ENCODE data around the gene SIX1. TPM values are rescaled to one million over a fixed set of nuclear protein-coding genes. Genes with fewer than 3 reads are reported as not detected.

Gene SIX1
- total RNA-seq, 1 experiment from 2014 or later, result 7.4 TPM

DNA sequence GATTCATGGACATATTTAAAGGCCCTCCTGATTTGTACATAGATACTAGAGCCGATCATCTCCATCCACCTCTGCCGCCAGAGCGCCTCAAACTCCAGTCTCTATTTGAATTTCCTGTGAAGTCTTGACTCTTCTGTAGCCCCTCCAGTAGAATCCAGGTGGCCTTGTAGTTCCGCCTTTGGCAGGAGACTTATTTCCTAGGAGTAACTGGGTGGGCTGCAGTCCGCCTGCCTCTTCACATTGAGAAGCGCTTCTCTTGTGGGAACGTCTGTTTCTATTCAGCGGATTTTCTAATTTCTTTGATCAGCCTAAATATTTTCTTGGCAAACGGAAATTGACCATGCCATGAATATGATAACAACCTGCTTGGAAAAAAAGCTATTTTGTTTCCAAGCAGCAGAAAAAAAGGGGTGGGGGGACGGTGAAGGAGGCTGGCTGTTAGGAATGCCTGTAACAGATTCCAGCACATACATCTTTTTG lies 9.0 kb upstream of the SIX1 start:
- Histone ChIP-seq H3K9me3 (ENCODE audit: control insufficient read depth, insufficient read depth, low read depth, low read length) (no peaks in the 10 kb centered on the region), H3K36me3 (ENCODE audit: control insufficient read depth, insufficient read depth, low read length) (no peaks in the 10 kb centered on the region), H3K4me3 (ENCODE audit: low read depth in 2 of 2, low read length in 2 of 2) (peak overlapping the region; percentile 54 to 68), H3K4me1 (ENCODE audit: control insufficient read depth, insufficient read depth, low read length) (peaks cover 21% of the 10 kb centered on the region), H3K27me3 (ENCODE audit: control insufficient read depth, insufficient read depth, low read length) (no peaks in the 10 kb centered on the region), H3K27ac (ENCODE audit: low read length) (peak overlapping the region; percentile 86)
- no peak for ATAC-seq
- in situ Hi-C loops (cut with HindIII; ENCODE audit: low pct_unique_long_range_greater_than_20kb, low sequenced_read_pairs), result no loop called here
- intact Hi-C loops (cut with micrococcal nuclease; ENCODE audit: unreplicated experiment), result loop anchor here (10.0 kb wide), 1 partner anchor 367 kb away; no protein-coding TSS in a partner anchor
- CTCF ChIA-PET, result interaction anchor here (0.6 kb wide), 2 partner anchors 69 to 520 kb away, joined by 3 read pairs; no protein-coding TSS in a partner anchor
- no peak for DNase-seq (ENCODE audit: low read depth, low spot score)
- POLR2A ChIA-PET, result no interaction called here
- BruUV-seq (replicated peaks), result no TSS peak
- TF ChIP-seq SIN3A (IDR thresholded peaks at IDR 0.05; ENCODE audit: borderline replicate concordance, insufficient read depth, low read depth, low read length), result no peak

DNA sequence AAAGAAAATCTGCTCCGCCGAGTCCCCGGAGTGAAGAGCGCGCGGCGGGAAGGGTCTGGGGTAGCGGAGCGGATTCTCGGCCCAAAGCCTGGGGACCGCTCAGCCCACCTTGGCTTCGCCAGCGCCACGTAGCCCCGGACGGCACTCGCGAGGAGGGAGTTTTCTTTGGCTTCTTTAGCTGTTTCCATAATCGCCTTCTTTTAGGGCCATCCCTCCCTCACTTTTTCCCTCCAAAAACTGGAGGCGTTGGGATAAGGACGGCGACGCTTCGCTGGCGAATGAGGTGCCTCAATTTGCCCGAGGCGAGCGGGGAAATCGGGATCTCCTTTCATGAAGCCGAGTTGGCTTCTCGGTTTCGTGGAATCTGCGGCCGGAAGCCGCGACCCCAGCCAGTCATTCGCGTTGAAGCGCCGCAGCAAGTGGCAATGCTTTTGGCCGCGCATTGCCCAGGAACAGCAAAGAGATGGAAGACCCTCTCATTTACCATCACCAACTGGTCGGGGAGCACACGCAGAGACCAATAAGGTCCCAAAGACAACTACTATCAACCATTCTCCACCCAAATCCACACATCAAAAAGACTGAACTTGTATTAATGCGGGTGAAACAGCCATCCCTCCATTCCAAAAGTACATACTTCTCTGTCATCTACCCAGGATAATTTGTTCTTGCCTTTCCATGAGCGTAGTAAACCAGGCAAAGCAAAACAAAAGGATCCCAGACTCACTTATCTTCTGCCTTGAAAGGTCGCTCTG lies 8.4 kb upstream of the SIX1 start:
- H3K27ac ChIP-seq (ENCODE audit: low read length), result peak overlapping the region; percentile 86
- intact Hi-C loops (cut with micrococcal nuclease; ENCODE audit: unreplicated experiment) (loop anchor here (10.0 kb wide), 1 partner anchor 367 kb away; no protein-coding TSS in a partner anchor), in situ Hi-C loops (cut with HindIII; ENCODE audit: low pct_unique_long_range_greater_than_20kb, low sequenced_read_pairs) (no loop called here)
- H3K36me3 ChIP-seq (ENCODE audit: control insufficient read depth, insufficient read depth, low read length), result no peaks in the 10 kb centered on the region
- no peak for DNase-seq (ENCODE audit: low read depth, low spot score)
- CTCF ChIA-PET, result interaction anchor here (0.6 kb wide), 1 partner anchor 69 kb away, joined by 3 read pairs; no protein-coding TSS in a partner anchor
- peak overlapping the region; percentile 54 to 68 for H3K4me3 ChIP-seq (ENCODE audit: low read depth in 2 of 2, low read length in 2 of 2)
- POLR2A ChIA-PET, result interaction anchor here (1.1 kb wide), 1 partner anchor 102 kb away, joined by 4 read pairs; no protein-coding TSS in a partner anchor
- TF ChIP-seq TCF7L2 (IDR thresholded peaks at IDR 0.05; ENCODE audit: low read depth, low read length) (peak; percentile 71), POLR2AphosphoS5 (IDR thresholded peaks at IDR 0.05; ENCODE audit: low read depth, low read length) (no peak)
- TF ChIP-seq, protein P1, sequence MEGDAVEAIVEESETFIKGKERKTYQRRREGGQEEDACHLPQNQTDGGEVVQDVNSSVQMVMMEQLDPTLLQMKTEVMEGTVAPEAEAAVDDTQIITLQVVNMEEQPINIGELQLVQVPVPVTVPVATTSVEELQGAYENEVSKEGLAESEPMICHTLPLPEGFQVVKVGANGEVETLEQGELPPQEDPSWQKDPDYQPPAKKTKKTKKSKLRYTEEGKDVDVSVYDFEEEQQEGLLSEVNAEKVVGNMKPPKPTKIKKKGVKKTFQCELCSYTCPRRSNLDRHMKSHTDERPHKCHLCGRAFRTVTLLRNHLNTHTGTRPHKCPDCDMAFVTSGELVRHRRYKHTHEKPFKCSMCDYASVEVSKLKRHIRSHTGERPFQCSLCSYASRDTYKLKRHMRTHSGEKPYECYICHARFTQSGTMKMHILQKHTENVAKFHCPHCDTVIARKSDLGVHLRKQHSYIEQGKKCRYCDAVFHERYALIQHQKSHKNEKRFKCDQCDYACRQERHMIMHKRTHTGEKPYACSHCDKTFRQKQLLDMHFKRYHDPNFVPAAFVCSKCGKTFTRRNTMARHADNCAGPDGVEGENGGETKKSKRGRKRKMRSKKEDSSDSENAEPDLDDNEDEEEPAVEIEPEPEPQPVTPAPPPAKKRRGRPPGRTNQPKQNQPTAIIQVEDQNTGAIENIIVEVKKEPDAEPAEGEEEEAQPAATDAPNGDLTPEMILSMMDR (IDR thresholded peaks at IDR 0.05), result peak; percentile 47
- ATAC-seq, result peak; percentile 18
- no peaks in the 10 kb centered on the region for H3K27me3 ChIP-seq (ENCODE audit: control insufficient read depth, insufficient read depth, low read length)
- no peaks in the 10 kb centered on the region for H3K9me3 ChIP-seq (ENCODE audit: control insufficient read depth, insufficient read depth, low read depth, low read length)
- TSS peak; percentile 72 for BruUV-seq (replicated peaks)
- peaks cover 23% of the 10 kb centered on the region for H3K4me1 ChIP-seq (ENCODE audit: control insufficient read depth, insufficient read depth, low read length)

DNA sequence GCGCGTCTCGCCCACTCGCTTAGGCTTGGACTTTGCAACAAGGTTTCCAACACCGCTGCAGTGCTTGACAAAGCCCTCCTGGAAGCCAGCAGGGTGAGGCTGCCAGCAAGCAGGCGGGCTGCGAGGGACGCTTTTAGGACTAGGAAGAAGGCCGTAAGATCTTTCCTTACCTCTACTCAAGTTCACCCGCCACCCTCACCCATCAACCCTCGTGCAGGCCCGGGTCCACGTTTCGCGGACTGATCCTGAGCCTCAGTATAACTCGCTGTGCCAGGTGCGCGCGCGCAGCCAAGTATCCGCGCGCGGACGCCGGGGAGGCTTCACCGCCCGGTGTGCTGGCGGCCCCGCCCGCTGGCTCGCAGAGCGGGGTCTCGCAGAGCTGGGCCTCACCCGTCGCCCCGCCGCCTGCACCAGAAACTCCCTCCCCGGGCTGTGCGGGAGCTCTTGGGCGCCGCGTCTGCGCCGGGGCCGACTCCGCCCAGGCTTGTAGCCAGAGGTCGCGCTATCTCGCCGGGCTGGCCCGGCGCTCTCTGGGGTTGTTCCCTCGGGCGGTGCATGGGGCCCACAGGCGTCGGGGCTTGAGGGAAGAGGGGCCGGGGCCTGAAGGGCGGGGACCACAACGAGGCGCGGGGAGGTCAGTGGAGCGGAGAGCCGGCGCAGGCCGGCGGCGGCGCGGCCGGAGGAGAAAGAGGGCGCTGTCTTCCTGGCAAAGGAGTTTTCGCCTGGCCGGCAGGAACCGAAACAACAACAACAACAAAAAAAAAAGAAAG lies 7.6 kb upstream of the SIX1 start:
- ATAC-seq, result peak; percentile 87
- POLR2A ChIA-PET, result interaction anchor here (1.1 kb wide), 1 partner anchor 103 kb away, joined by 4 read pairs; no protein-coding TSS in a partner anchor
- BruUV-seq (replicated peaks), result no TSS peak
- Histone ChIP-seq H3K4me3 (ENCODE audit: low read depth in 2 of 2, low read length in 2 of 2) (peak overlapping the region; percentile 54 to 68), H3K27ac (ENCODE audit: low read length) (peak overlapping the region; percentile 86), H3K27me3 (ENCODE audit: control insufficient read depth, insufficient read depth, low read length) (no peaks in the 10 kb centered on the region), H3K36me3 (ENCODE audit: control insufficient read depth, insufficient read depth, low read length) (no peaks in the 10 kb centered on the region), H3K9me3 (ENCODE audit: control insufficient read depth, insufficient read depth, low read depth, low read length) (no peaks in the 10 kb centered on the region), H3K4me1 (ENCODE audit: control insufficient read depth, insufficient read depth, low read length) (peaks cover 23% of the 10 kb centered on the region)
- CTCF ChIA-PET, result no interaction called here
- TF ChIP-seq, protein P2, sequence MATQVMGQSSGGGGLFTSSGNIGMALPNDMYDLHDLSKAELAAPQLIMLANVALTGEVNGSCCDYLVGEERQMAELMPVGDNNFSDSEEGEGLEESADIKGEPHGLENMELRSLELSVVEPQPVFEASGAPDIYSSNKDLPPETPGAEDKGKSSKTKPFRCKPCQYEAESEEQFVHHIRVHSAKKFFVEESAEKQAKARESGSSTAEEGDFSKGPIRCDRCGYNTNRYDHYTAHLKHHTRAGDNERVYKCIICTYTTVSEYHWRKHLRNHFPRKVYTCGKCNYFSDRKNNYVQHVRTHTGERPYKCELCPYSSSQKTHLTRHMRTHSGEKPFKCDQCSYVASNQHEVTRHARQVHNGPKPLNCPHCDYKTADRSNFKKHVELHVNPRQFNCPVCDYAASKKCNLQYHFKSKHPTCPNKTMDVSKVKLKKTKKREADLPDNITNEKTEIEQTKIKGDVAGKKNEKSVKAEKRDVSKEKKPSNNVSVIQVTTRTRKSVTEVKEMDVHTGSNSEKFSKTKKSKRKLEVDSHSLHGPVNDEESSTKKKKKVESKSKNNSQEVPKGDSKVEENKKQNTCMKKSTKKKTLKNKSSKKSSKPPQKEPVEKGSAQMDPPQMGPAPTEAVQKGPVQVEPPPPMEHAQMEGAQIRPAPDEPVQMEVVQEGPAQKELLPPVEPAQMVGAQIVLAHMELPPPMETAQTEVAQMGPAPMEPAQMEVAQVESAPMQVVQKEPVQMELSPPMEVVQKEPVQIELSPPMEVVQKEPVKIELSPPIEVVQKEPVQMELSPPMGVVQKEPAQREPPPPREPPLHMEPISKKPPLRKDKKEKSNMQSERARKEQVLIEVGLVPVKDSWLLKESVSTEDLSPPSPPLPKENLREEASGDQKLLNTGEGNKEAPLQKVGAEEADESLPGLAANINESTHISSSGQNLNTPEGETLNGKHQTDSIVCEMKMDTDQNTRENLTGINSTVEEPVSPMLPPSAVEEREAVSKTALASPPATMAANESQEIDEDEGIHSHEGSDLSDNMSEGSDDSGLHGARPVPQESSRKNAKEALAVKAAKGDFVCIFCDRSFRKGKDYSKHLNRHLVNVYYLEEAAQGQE (IDR thresholded peaks at IDR 0.05; ENCODE audit: insufficient read depth in 1 of 2, low read depth in 2 of 2, low read length in 1 of 2), result no peak
- TF ChIP-seq, protein P1 (IDR thresholded peaks at IDR 0.05), result peak; percentile 79
- in situ Hi-C loops (cut with HindIII; ENCODE audit: low pct_unique_long_range_greater_than_20kb, low sequenced_read_pairs) (no loop called here), intact Hi-C loops (cut with micrococcal nuclease; ENCODE audit: unreplicated experiment) (loop anchor here (10.0 kb wide), 1 partner anchor 368 kb away; no protein-coding TSS in a partner anchor)
- no peak for DNase-seq (ENCODE audit: low read depth, low spot score)
